ENCODE measurements around the gene NRG4.

NRG4 gene

DNA sequence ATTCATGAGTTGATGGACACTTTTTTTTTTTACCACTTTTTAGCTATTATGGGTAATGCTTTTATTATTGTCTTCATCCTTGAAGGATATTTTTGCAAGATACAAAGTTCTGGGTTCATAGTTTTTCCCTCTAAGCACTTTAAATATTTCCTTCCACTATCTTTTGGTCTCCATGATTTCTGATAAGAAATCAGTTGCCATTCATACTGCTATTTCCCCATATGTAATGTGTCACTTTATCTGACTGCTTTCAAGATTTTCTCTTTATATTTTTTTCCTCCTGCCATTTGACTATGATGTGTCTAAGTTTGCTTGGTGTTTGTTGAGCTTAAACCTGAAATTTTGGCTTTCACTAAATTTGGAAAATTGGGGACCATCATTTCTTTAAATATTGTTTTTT, 19.3 kb downstream of the NRG4 start:
- no peak overlapping the region for H2AFZ ChIP-seq (ENCODE audit: low read length)
- H3F3A ChIP-seq (ENCODE audit: insufficient read depth, low read length), result no peaks in the 10 kb centered on the region
- TF ChIP-seq EZH2 (optimal IDR thresholded peaks at IDR 0.05; ENCODE audit: low read depth, low read length), result no peak
- TF ChIP-seq CTCF (IDR thresholded peaks at IDR 0.05; ENCODE audit: low read length), result no peak
- TF ChIP-seq EZH2phosphoT487 (IDR thresholded peaks at IDR 0.05; ENCODE audit: low read length), result no peak
- H3K9me3 ChIP-seq (replicated peaks; ENCODE audit: insufficient read depth, low read length), result no peaks in the 10 kb centered on the region
- no peaks in the 10 kb centered on the region for H3K9me2 ChIP-seq (replicated peaks; ENCODE audit: insufficient read depth, low read length)
- H3K79me2 ChIP-seq (ENCODE audit: low read length), result no peaks in the 10 kb centered on the region
- H3K4me3 ChIP-seq (ENCODE audit: low read length), result no peak overlapping the region
- no peak overlapping the region for H3K4me2 ChIP-seq (ENCODE audit: low read depth, low read length)
- no peak overlapping the region for H3K27ac ChIP-seq (ENCODE audit: low read length)
- H3K36me3 ChIP-seq (replicated peaks; ENCODE audit: insufficient read depth, low read length), result no peaks in the 10 kb centered on the region
- no peaks in the 10 kb centered on the region for H4K20me1 ChIP-seq (ENCODE audit: insufficient read depth, low read length)
- no peak overlapping the region for H3K9ac ChIP-seq (ENCODE audit: low read length)
- DNase-seq, result no peak
- H3K27me3 ChIP-seq (replicated peaks; ENCODE audit: insufficient read depth, low read length), result no peaks in the 10 kb centered on the region
- H3K4me1 ChIP-seq (ENCODE audit: low read length), result no peaks in the 10 kb centered on the region

- no peaks in the 10 kb centered on the region for H3K9me2 ChIP-seq (replicated peaks; ENCODE audit: insufficient read depth, low read length)
- H3K27me3 ChIP-seq (replicated peaks; ENCODE audit: insufficient read depth, low read length), result no peaks in the 10 kb centered on the region
- no peak overlapping the region for H3K4me2 ChIP-seq (ENCODE audit: low read depth, low read length)
- no peak overlapping the region for H3K9ac ChIP-seq (ENCODE audit: low read length)
- H2AFZ ChIP-seq (ENCODE audit: low read length), result no peak overlapping the region
- H4K20me1 ChIP-seq (ENCODE audit: insufficient read depth, low read length), result no peaks in the 10 kb centered on the region
- H3F3A ChIP-seq (ENCODE audit: insufficient read depth, low read length), result no peaks in the 10 kb centered on the region
- no peak for TF ChIP-seq CTCF (IDR thresholded peaks at IDR 0.05; ENCODE audit: low read length)
- TF ChIP-seq EZH2phosphoT487 (IDR thresholded peaks at IDR 0.05; ENCODE audit: low read length), result no peak
- no peak for TF ChIP-seq EZH2 (optimal IDR thresholded peaks at IDR 0.05; ENCODE audit: low read depth, low read length)
- H3K4me3 ChIP-seq (ENCODE audit: low read length), result no peak overlapping the region
- H3K36me3 ChIP-seq (replicated peaks; ENCODE audit: insufficient read depth, low read length), result no peaks in the 10 kb centered on the region
- no peaks in the 10 kb centered on the region for H3K9me3 ChIP-seq (replicated peaks; ENCODE audit: insufficient read depth, low read length)
- H3K4me1 ChIP-seq (ENCODE audit: low read length), result no peaks in the 10 kb centered on the region
- H3K79me2 ChIP-seq (ENCODE audit: low read length), result no peaks in the 10 kb centered on the region
- H3K27ac ChIP-seq (ENCODE audit: low read length), result no peak overlapping the region
- DNase-seq, result no peak
Measured at GRCh38 chr15:75989875-75990274, 22.3 kb downstream of the NRG4 start.

GRCh38 chr15:75989045-75989444, 23.2 kb downstream of the NRG4 start:
- H3K9me3 ChIP-seq (replicated peaks; ENCODE audit: insufficient read depth, low read length), result no peaks in the 10 kb centered on the region
- TF ChIP-seq EZH2 (optimal IDR thresholded peaks at IDR 0.05; ENCODE audit: low read depth, low read length) (no peak), CTCF (IDR thresholded peaks at IDR 0.05; ENCODE audit: low read length) (no peak), EZH2phosphoT487 (IDR thresholded peaks at IDR 0.05; ENCODE audit: low read length) (no peak)
- no peaks in the 10 kb centered on the region for H3K27me3 ChIP-seq (replicated peaks; ENCODE audit: insufficient read depth, low read length)
- H3K36me3 ChIP-seq (replicated peaks; ENCODE audit: insufficient read depth, low read length), result no peaks in the 10 kb centered on the region
- no peak overlapping the region for H3K4me3 ChIP-seq (ENCODE audit: low read length)
- H4K20me1 ChIP-seq (ENCODE audit: insufficient read depth, low read length), result no peaks in the 10 kb centered on the region
- no peak for DNase-seq
- H3K4me1 ChIP-seq (ENCODE audit: low read length), result no peaks in the 10 kb centered on the region
- H3F3A ChIP-seq (ENCODE audit: insufficient read depth, low read length), result no peaks in the 10 kb centered on the region
- H3K79me2 ChIP-seq (ENCODE audit: low read length), result no peaks in the 10 kb centered on the region
- no peak overlapping the region for H3K4me2 ChIP-seq (ENCODE audit: low read depth, low read length)
- H3K9me2 ChIP-seq (replicated peaks; ENCODE audit: insufficient read depth, low read length), result no peaks in the 10 kb centered on the region
- no peak overlapping the region for H2AFZ ChIP-seq (ENCODE audit: low read length)
- no peak overlapping the region for H3K9ac ChIP-seq (ENCODE audit: low read length)
- H3K27ac ChIP-seq (ENCODE audit: low read length), result no peak overlapping the region
